Effector memory CD8-positive, alpha-beta T cell (primary cell): ENCODE measurements around the gene ZNF346.
A peak's percentile ranks its signal among the peaks of the same experiment; 100 is the strongest.
"Not testable (repeated sequence)": the region's sequence is repeated elsewhere in the genome, so short reads cannot be mapped to it uniquely, and the experiment has no call there.

ENCODE experiments used
- ATAC-seq: fragments of 150-1000 bp; cut with Tn5 transposase; replicated peaks from 2 replicates; pipeline ENCODE4 v1.10.0; 2021; ENCODE audit warnings: mild to moderate bottlenecking, moderate library complexity
- DNase-seq, 3 experiments: peaks; one replicate each; pipeline ENCODE4 v3.0.0; 2021
- H3K27ac Mint-ChIP-seq, 2 donors: one replicate each; pipeline ENCODE4 v1.8.0; 2022; ENCODE audit warnings: mild to moderate bottlenecking in 2 of 2, mixed read lengths in 2 of 2, moderate library complexity in 2 of 2
- H3K27me3 Mint-ChIP-seq, 2 donors: one replicate each; pipeline ENCODE4 v1.8.0; 2022; ENCODE audit warnings: mixed read lengths in 2 of 2
- H3K36me3 Mint-ChIP-seq: one replicate; pipeline ENCODE4 v1.8.0; 2022; ENCODE audit warnings: mild to moderate bottlenecking, moderate library complexity, mixed read lengths; ENCODE audit not compliant: insufficient read depth
- H3K4me1 Mint-ChIP-seq, 2 donors: one replicate each; pipeline ENCODE4 v1.8.0; 2022; ENCODE audit warnings: low read depth in 2 of 2, mixed read lengths in 2 of 2
- H3K4me3 Mint-ChIP-seq, 2 donors: one replicate each; pipeline ENCODE4 v1.8.0; 2022; ENCODE audit warnings: mild to moderate bottlenecking in 2 of 2, mixed read lengths in 2 of 2, moderate library complexity in 2 of 2
- H3K9me3 Mint-ChIP-seq, 2 donors: one replicate each; pipeline ENCODE4 v1.8.0; 2022; ENCODE audit warnings: mixed read lengths in 2 of 2
- total RNA-seq, 9 experiments: gene quantifications; one replicate each; lab custom pipeline; 2026; lab: John Stamatoyannopoulos, UW

The ZNF346 gene
- 18.1 to 43.4 (median 22.6) reads per million in 9 experiments for total RNA-seq

- peaks cover 25% of the 10 kb centered on the region for H3K36me3 Mint-ChIP-seq
- H3K27me3 Mint-ChIP-seq = no peaks in the 10 kb centered on the region
- peaks cover 26 to 36% of the 10 kb centered on the region in 2 donors for H3K4me1 Mint-ChIP-seq
- H3K27ac Mint-ChIP-seq = peak within 1 kb of the TSS; percentile 96 to 98
- peak within 1 kb of the TSS; percentile 92 to 93 for H3K4me3 Mint-ChIP-seq
- H3K9me3 Mint-ChIP-seq = no peaks in the 10 kb centered on the region
- peak; percentile 87 to 91 (median 90) for DNase-seq
- ATAC-seq = peak; percentile 95
Measured at GRCh38 chr5:177022386-177023302, at the start of gene ZNF346. ZNF346 (plus strand) TSS chr5:177022696; CDS start chr5:177022739, 43 bp downstream.

GRCh38 chr5:176979669-176980068 lies 42.8 kb upstream of the ZNF346 start:
- Mint-ChIP-seq H3K36me3 (peaks cover 58% of the 10 kb centered on the region), H3K27me3 (no peaks in the 10 kb centered on the region), H3K9me3 (no peaks in the 10 kb centered on the region), H3K4me1 (peaks cover 11 to 22% of the 10 kb centered on the region in 2 donors), H3K27ac (peak overlapping the region; percentile 9 to 44), H3K4me3 (no peak overlapping the region)
- ATAC-seq (no peak), DNase-seq (no peak)

GRCh38 chr5:176980818-176981217 lies 41.7 kb upstream of the ZNF346 start:
- H3K27me3 Mint-ChIP-seq = no peaks in the 10 kb centered on the region
- DNase-seq = no peak
- no peak for ATAC-seq
- H3K4me1 Mint-ChIP-seq = peaks cover 11 to 22% of the 10 kb centered on the region in 2 donors
- peaks cover 49% of the 10 kb centered on the region for H3K36me3 Mint-ChIP-seq
- no peaks in the 10 kb centered on the region for H3K9me3 Mint-ChIP-seq
- peak overlapping the region in 1 of 2 donors; percentile 44 for H3K27ac Mint-ChIP-seq
- no peak overlapping the region for H3K4me3 Mint-ChIP-seq

DNA sequence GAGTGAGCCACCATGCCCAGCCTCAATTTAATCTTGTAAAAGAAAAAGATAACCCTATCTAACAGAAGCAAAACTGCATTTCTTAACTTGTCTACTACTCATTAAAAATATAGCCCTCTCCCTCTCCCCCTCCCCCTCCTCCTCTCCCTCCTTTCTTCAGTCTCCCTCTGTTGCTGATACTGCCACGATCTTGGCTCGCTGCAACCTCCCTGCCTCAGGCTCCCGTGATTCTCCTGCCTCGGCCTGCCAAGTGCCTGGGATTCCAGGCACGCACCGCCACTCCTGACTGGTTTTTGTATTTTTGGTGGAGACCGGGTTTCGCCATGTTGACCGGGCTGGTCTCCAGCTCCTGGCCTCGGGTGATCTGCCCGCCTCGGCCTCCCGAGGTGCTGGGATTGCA lies 39.4 kb upstream of the ZNF346 start:
- peak overlapping the region; percentile 8 to 13 for H3K27ac Mint-ChIP-seq
- H3K27me3 Mint-ChIP-seq, DNase-seq, ATAC-seq, H3K4me3 Mint-ChIP-seq, H3K9me3 Mint-ChIP-seq: not testable (repeated sequence)
- H3K36me3 Mint-ChIP-seq = peaks cover 38% of the 10 kb centered on the region
- peaks cover 17 to 26% of the 10 kb centered on the region in 2 donors for H3K4me1 Mint-ChIP-seq

- H3K9me3 Mint-ChIP-seq, H3K27ac Mint-ChIP-seq, H3K27me3 Mint-ChIP-seq, ATAC-seq, DNase-seq, H3K4me3 Mint-ChIP-seq: not testable (repeated sequence)
- Mint-ChIP-seq H3K36me3 (peaks cover 37% of the 10 kb centered on the region), H3K4me1 (peaks cover 18 to 30% of the 10 kb centered on the region in 2 donors)
Measured at GRCh38 chr5:176983593-176983992, 38.9 kb upstream of the ZNF346 start.

- DNase-seq, H3K9me3 Mint-ChIP-seq, H3K4me3 Mint-ChIP-seq, H3K27ac Mint-ChIP-seq, H3K27me3 Mint-ChIP-seq, ATAC-seq: not testable (repeated sequence)
- H3K36me3 Mint-ChIP-seq = peaks cover 31% of the 10 kb centered on the region
- peaks cover 14 to 27% of the 10 kb centered on the region in 2 donors for H3K4me1 Mint-ChIP-seq
Measured at GRCh38 chr5:176984176-176984575, 38.3 kb upstream of the ZNF346 start.

- Mint-ChIP-seq H3K9me3 (no peaks in the 10 kb centered on the region), H3K36me3 (peaks cover 21% of the 10 kb centered on the region), H3K4me1 (peaks cover 18 to 22% of the 10 kb centered on the region in 2 donors), H3K4me3 (peak overlapping the region; percentile 48 to 50), H3K27ac (peak overlapping the region; percentile 77 to 80), H3K27me3 (no peaks in the 10 kb centered on the region)
- DNase-seq = peak; percentile 8 to 19 (median 12)
- peak; percentile 99 for ATAC-seq
Measured at GRCh38 chr5:176985516-176985915, 37.0 kb upstream of the ZNF346 start.

- DNase-seq = no peak
- no peak overlapping the region for H3K27ac Mint-ChIP-seq
- H3K9me3 Mint-ChIP-seq = no peaks in the 10 kb centered on the region
- no peaks in the 10 kb centered on the region for H3K27me3 Mint-ChIP-seq
- peaks cover 18 to 26% of the 10 kb centered on the region in 2 donors for H3K4me1 Mint-ChIP-seq
- peaks cover 14% of the 10 kb centered on the region for H3K36me3 Mint-ChIP-seq
- H3K4me3 Mint-ChIP-seq = no peak overlapping the region
- ATAC-seq = no peak
Measured at GRCh38 chr5:176986280-176986679, 36.2 kb upstream of the ZNF346 start.

- H3K9me3 Mint-ChIP-seq = no peaks in the 10 kb centered on the region
- DNase-seq (no peak), ATAC-seq (no peak)
- H3K4me1 Mint-ChIP-seq = peaks cover 18 to 26% of the 10 kb centered on the region in 2 donors
- no peaks in the 10 kb centered on the region for H3K27me3 Mint-ChIP-seq
- H3K27ac Mint-ChIP-seq = peak overlapping the region; percentile 4 to 31
- H3K36me3 Mint-ChIP-seq = peaks cover 4% of the 10 kb centered on the region
- no peak overlapping the region for H3K4me3 Mint-ChIP-seq
Measured at GRCh38 chr5:176987583-176987982, 34.9 kb upstream of the ZNF346 start.

- H3K27me3 Mint-ChIP-seq, ATAC-seq, H3K4me3 Mint-ChIP-seq: not testable (repeated sequence)
Measured at GRCh38 chr5:176993081-176993480, 29.4 kb upstream of the ZNF346 start.

DNA sequence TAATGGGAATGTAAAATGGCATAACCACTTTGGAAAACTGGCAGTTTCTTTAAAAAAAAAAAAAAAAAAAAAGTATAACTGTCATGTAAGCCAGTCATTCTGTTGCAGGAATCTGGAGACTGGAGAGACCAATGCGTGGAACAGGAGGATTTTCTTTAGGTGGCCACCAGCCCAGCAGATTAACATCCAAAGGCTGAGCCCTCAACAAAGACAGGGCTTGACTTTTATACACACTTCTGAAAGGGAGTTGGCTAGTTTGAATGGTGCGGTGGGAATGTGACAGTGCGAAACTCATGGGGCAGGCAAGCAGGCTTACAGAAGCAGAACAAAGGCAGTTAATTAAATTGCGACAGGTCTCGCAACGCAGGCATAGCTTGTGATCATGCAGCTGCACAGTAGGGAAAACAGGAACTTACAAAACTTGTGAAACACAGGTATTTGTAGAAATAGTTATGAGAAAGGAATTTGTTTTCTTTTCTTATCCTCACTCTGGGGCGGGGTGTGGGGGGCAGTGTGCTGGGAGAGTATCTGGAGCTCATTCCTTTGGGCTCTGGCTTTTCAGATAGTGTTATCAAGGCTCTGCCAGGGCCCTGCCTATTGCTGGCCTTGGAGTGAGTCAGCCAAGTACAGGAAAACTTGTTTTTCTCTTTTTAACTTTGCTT lies 27.9 kb upstream of the ZNF346 start:
- Mint-ChIP-seq H3K27me3 (no peaks in the 10 kb centered on the region), H3K9me3 (no peaks in the 10 kb centered on the region), H3K4me1 (peaks cover 33 to 44% of the 10 kb centered on the region in 2 donors), H3K27ac (peak overlapping the region; percentile 52 to 59), H3K4me3 (no peak overlapping the region), H3K36me3 (peaks cover 5% of the 10 kb centered on the region)
- DNase-seq = no peak
- no peak for ATAC-seq

More at GRCh38 chr5:176993081-176993480, 29.4 kb upstream of the ZNF346 start:
- H3K36me3 Mint-ChIP-seq, DNase-seq, H3K9me3 Mint-ChIP-seq, H3K27ac Mint-ChIP-seq: not testable (repeated sequence)
- peaks cover 33 to 46% of the 10 kb centered on the region in 2 donors for H3K4me1 Mint-ChIP-seq

DNA sequence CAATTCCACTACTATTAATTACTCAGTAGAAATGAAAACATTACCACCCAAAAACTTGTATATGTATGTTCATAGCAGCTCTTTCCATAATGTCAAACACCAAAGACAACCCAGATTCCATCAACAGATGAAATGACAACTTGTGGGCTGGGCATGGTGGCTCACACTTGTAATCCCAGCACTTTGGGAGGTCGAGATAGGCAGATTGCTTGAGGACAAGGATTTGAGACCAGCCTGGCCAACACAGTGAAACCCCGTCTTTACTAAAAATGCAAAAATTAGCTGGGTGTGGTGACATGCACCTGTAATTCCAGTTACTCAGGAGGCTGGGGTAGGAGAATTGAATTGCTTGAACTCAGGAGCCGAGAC lies 27.4 kb upstream of the ZNF346 start:
- ATAC-seq = no peak
- H3K4me3 Mint-ChIP-seq = no peak overlapping the region
- H3K36me3 Mint-ChIP-seq = peaks cover 5% of the 10 kb centered on the region
- no peak for DNase-seq
- H3K9me3 Mint-ChIP-seq = no peaks in the 10 kb centered on the region
- H3K4me1 Mint-ChIP-seq = peaks cover 33 to 46% of the 10 kb centered on the region in 2 donors
- peak overlapping the region; percentile 52 to 59 for H3K27ac Mint-ChIP-seq
- no peaks in the 10 kb centered on the region for H3K27me3 Mint-ChIP-seq

DNA sequence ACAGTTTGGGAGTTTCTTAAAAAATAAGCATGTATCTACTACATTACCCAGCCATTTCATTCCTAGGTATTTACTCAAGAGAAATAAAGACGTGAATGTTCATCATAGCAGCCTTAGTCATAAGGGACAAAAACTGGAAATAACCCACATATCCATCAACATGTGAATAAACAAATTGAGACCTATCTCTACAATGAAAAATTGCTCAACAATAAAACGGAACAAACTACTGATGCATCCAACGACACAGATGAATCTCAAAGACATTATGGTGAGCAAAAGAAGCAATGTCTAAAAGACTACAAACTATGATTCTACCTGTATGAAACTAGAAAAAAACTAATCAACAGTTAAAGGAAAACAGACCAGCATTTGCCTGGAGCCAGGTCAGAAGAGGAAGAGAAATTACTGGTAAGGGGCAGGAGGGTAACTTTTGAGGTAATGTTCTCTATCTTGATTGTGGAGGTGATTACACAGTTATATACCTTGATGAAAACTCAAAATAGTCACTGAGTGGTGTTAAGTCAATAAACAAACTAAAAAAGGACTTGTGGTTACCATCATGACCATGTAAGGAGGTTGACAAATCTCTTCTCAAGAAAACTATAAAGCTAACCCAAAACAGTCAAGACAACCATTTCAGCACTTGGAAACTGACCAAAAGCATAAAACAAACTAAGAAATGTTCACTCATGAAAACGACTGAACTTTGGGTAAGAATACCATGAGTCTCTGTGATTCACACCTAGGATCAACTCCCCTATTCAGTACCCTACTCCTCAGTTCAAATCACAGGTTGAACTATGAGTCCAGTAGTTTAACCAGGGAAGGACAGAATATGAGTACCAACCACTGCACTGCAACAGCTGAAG lies 26.4 kb upstream of the ZNF346 start:
- Mint-ChIP-seq H3K27ac (peak overlapping the region in 1 of 2 donors; percentile 9), H3K4me1 (peaks cover 33 to 50% of the 10 kb centered on the region in 2 donors), H3K9me3 (no peaks in the 10 kb centered on the region), H3K4me3 (no peak overlapping the region), H3K27me3 (no peaks in the 10 kb centered on the region), H3K36me3 (peaks cover 5% of the 10 kb centered on the region)
- DNase-seq (no peak), ATAC-seq (no peak)
